Measurements from ENCODE around the gene H2BK1. TPM values are rescaled to one million over a fixed set of nuclear protein-coding genes. Genes with fewer than 3 reads are reported as not detected.

H2BK1 gene
- total and polyA plus RNA-seq, 2 of the 13 experiments (the other 11 are each of a cell fraction or from before 2014, with no cell fraction given): not detected

DNA sequence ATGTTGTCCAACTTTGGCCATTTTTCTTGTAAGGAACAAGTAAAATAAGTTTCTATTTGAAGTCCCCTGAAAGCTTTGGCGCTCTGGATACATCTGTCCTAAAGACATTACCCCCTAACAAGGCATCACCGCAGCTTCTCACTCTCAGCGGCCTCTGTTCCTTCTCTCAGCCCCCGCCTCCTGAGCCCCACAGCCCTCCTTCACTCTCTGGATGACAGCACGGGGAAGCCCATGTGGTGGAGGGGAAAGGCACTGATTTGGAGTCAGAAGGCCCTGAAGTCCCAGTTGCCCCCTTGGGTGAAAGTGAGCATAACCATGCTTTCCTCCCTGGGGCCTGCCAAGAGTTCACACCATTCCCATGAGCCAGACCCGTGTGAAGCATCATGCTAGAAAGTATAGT lies 4.6 kb downstream of the H2BK1 start (continued):
- TF ChIP-seq, protein P1, sequence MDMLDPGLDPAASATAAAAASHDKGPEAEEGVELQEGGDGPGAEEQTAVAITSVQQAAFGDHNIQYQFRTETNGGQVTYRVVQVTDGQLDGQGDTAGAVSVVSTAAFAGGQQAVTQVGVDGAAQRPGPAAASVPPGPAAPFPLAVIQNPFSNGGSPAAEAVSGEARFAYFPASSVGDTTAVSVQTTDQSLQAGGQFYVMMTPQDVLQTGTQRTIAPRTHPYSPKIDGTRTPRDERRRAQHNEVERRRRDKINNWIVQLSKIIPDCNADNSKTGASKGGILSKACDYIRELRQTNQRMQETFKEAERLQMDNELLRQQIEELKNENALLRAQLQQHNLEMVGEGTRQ (IDR thresholded peaks at IDR 0.05; ENCODE audit: low read depth, low read length): no peak
- TF ChIP-seq, protein P1 (CRISPR knock-in tag; IDR thresholded peaks at IDR 0.05; ENCODE audit: borderline replicate concordance): no peak
- TF ChIP-seq MEF2D (CRISPR knock-in tag; IDR thresholded peaks at IDR 0.05) (no peak), ZNF674 (CRISPR knock-in tag; IDR thresholded peaks at IDR 0.05; ENCODE audit: low read depth) (no peak), ZNF251 (CRISPR knock-in tag; IDR thresholded peaks at IDR 0.05) (no peak), SPEN (CRISPR knock-in tag; IDR thresholded peaks at IDR 0.05; ENCODE audit: low read depth) (no peak)
- TF ChIP-seq, protein P2, sequence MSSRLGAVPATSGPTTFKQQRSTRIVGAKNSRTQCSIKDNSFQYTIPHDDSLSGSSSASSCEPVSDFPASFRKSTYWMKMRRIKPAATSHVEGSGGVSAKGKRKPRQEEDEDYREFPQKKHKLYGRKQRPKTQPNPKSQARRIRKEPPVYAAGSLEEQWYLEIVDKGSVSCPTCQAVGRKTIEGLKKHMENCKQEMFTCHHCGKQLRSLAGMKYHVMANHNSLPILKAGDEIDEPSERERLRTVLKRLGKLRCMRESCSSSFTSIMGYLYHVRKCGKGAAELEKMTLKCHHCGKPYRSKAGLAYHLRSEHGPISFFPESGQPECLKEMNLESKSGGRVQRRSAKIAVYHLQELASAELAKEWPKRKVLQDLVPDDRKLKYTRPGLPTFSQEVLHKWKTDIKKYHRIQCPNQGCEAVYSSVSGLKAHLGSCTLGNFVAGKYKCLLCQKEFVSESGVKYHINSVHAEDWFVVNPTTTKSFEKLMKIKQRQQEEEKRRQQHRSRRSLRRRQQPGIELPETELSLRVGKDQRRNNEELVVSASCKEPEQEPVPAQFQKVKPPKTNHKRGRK (CRISPR knock-in tag; IDR thresholded peaks at IDR 0.05): no peak
- TF ChIP-seq, protein P3, sequence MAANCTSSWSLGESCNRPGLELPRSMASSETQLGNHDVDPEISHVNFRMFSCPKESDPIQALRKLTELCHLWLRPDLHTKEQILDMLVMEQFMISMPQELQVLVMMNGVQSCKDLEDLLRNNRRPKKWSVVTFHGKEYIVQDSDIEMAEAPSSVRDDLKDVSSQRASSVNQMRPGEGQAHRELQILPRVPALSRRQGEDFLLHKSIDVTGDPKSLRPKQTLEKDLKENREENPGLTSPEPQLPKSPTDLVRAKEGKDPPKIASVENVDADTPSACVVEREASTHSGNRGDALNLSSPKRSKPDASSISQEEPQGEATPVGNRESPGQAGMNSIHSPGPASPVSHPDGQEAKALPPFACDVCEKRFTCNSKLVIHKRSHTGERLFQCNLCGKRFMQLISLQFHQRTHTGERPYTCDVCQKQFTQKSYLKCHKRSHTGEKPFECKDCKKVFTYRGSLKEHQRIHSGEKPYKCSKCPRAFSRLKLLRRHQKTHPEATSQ (CRISPR knock-in tag; IDR thresholded peaks at IDR 0.05; ENCODE audit: borderline replicate concordance): no peak
- TF ChIP-seq, protein P4, sequence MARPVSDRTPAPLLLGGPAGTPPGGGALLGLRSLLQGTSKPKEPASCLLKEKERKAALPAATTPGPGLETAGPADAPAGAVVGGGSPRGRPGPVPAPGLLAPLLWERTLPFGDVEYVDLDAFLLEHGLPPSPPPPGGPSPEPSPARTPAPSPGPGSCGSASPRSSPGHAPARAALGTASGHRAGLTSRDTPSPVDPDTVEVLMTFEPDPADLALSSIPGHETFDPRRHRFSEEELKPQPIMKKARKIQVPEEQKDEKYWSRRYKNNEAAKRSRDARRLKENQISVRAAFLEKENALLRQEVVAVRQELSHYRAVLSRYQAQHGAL (CRISPR knock-in tag; IDR thresholded peaks at IDR 0.05; ENCODE audit: not compliant biosample characterization): no peak
